SU-DHL-6 (cell line): ENCODE data around the gene SPN.
"Not testable (repeated sequence)": the region's sequence is repeated elsewhere in the genome, so short reads cannot be mapped to it uniquely, and the experiment has no call there.

Experiments used
- CTCF ChIP-seq: fragments of 200-600 bp; sonication (generic); IDR thresholded peaks from one replicate; pipeline ENCODE4 v1.5.1; 2017; ENCODE audit warnings: antibody characterized with exemption, mild to moderate bottlenecking, low read length, moderate library complexity; ENCODE audit not compliant: insufficient read depth, poor library complexity, severe bottlenecking
- EZH2phosphoT487 ChIP-seq: fragments of 200-600 bp; sonication (generic), shearing (Covaris generic); conservative IDR thresholded peaks from 2 replicates; pipeline ENCODE4 v1.6.1; 2018; ENCODE audit warnings: mild to moderate bottlenecking, antibody characterized with exemption, low read length, moderate library complexity, mixed read lengths

GRCh38 chr16:29620591-29620990 is 42.5 kb upstream of the SPN start:
- TF ChIP-seq CTCF, EZH2phosphoT487: not testable (repeated sequence)
